Esophagus muscularis mucosa (tissue), 4 donors: ENCODE results near the gene ITGB1.

ENCODE experiments used
- EP300 ChIP-seq: sonication (generic); formaldehyde crosslinking; IDR thresholded peaks from one replicate; pipeline ENCODE4 v1.6.1; 2017; ENCODE audit warnings: antibody characterized with exemption
- POLR2A ChIP-seq: fragments of 450-650 bp; IDR thresholded peaks from one replicate; pipeline ENCODE4 v1.6.1; 2017; ENCODE audit warnings: antibody characterized with exemption, moderate library complexity, mild to moderate bottlenecking, low read depth
- POLR2AphosphoS5 ChIP-seq, 2 donors: sonication (generic); formaldehyde crosslinking; IDR thresholded peaks; one replicate each; pipeline ENCODE4 v1.6.1; 2017; ENCODE audit warnings: antibody characterized with exemption in 2 of 2
- TF ChIP-seq, protein P1 (sequence below), 3 experiments: fragments of 200-600 bp in 2 of 3; fragments of 450-650 bp in 1 of 3; sonication (generic) in 2 of 3; IDR thresholded peaks; one replicate each; pipeline ENCODE4 v1.5.1; 2017 to 2019; ENCODE audit warnings: antibody characterized with exemption in 3 of 3, mild to moderate bottlenecking in 2 of 3, moderate library complexity in 1 of 3

DNA sequence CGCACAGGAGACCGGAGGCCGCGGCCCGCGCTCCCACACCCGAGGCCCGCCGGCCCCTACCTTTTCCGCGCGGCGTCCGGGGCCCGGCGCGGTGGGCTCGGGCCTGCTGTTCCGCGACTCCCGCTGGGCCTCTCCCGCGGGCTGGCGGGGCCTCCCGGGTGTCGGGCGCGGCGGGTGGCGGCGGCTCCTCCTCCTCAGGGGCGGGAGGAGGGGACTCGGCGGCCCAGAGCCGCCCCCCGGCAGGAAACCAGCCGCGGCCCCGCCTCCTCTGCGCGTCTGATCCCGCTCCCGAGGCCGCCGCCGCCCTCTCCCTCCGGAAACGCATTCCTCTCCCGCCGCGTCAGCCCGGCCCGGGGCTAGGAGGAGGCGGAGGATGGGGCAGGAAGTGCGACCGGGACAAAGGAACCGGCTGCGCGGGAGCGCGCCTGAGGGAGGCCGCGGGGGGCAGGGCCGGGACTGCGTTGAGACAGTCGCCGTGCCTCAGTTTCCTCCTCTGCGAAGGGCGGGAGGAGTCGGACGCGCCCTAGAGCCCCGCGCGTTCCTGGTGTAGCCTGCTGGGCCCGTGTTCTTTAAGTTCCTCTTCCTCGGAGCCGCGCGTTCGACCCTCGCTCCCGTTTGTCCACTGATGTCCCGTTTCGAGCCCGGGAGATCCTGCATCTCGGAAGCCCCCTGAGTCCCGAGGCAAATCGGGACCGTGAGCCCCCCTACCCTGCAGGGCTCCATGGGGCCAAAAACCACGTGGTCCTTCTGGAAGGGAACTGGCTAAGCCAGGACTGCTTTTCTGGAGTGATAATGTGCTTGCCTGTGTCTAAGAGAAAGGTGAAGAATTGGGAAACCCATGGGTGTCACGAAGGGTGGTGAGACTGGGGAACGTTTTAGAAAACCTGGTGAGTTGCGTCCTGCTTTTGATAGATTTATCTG is at the start of gene ITGB1:
- TF ChIP-seq, protein P1, sequence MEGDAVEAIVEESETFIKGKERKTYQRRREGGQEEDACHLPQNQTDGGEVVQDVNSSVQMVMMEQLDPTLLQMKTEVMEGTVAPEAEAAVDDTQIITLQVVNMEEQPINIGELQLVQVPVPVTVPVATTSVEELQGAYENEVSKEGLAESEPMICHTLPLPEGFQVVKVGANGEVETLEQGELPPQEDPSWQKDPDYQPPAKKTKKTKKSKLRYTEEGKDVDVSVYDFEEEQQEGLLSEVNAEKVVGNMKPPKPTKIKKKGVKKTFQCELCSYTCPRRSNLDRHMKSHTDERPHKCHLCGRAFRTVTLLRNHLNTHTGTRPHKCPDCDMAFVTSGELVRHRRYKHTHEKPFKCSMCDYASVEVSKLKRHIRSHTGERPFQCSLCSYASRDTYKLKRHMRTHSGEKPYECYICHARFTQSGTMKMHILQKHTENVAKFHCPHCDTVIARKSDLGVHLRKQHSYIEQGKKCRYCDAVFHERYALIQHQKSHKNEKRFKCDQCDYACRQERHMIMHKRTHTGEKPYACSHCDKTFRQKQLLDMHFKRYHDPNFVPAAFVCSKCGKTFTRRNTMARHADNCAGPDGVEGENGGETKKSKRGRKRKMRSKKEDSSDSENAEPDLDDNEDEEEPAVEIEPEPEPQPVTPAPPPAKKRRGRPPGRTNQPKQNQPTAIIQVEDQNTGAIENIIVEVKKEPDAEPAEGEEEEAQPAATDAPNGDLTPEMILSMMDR (IDR thresholded peaks at IDR 0.05): no peak
- peak; percentile 99 to 100 for TF ChIP-seq POLR2AphosphoS5 (IDR thresholded peaks at IDR 0.05)
- TF ChIP-seq EP300: peak; percentile 28
- peak; percentile 92 for TF ChIP-seq POLR2A
